Stimulated activated effector memory CD8-positive, alpha-beta T cell treated with anti-CD3 and anti-CD28 coated beads, Interleukin-12 subunit alpha, Interleukin-12 subunit beta, amount 100 ng/mL, for 72 hours (primary cell): ENCODE results near the gene MYH16.
"Not testable (repeated sequence)": the region's sequence is repeated elsewhere in the genome, so short reads cannot be mapped to it uniquely, and the experiment has no call there.

Source experiments
- ATAC-seq: fragments of 150-1000 bp; cut with Tn5 transposase; 2 replicates; pipeline ENCODE4 v1.10.0; 2021
- DNase-seq, 2 donors: peaks; one replicate each; pipeline ENCODE4 v3.0.0; 2021 to 2022; ENCODE audit warnings: low spot score in 2 of 2
- H3K27ac Mint-ChIP-seq: one replicate; pipeline ENCODE4 v1.8.0; 2022; ENCODE audit warnings: mild to moderate bottlenecking, mixed read lengths
- H3K36me3 Mint-ChIP-seq: one replicate; pipeline ENCODE4 v1.8.0; 2022; ENCODE audit warnings: mild to moderate bottlenecking, mixed read lengths
- H3K4me1 Mint-ChIP-seq: one replicate; pipeline ENCODE4 v1.8.0; 2022; ENCODE audit warnings: mixed read lengths
- H3K4me3 Mint-ChIP-seq: one replicate; pipeline ENCODE4 v1.8.0; 2022; ENCODE audit warnings: mild to moderate bottlenecking, mixed read lengths
- H3K9me3 Mint-ChIP-seq: one replicate; pipeline ENCODE4 v1.8.0; 2022; ENCODE audit warnings: mixed read lengths

The MYH16 gene

GRCh38 chr7:99344061-99344647 is 71.5 kb downstream of the MYH16 start:
- no peak for DNase-seq

GRCh38 chr7:99350641-99351040 is 78.0 kb downstream of the MYH16 start:
- H3K9me3 Mint-ChIP-seq, H3K4me1 Mint-ChIP-seq, ATAC-seq, H3K27ac Mint-ChIP-seq, H3K4me3 Mint-ChIP-seq, DNase-seq: not testable (repeated sequence)
- H3K36me3 Mint-ChIP-seq = peaks cover 100% of the 10 kb centered on the region

More at GRCh38 chr7:99344061-99344647, 71.5 kb downstream of the MYH16 start:
- ATAC-seq = no peak
- Mint-ChIP-seq H3K4me3 (no peak overlapping the region), H3K4me1 (peaks cover 5% of the 10 kb centered on the region), H3K9me3 (no peaks in the 10 kb centered on the region), H3K36me3 (peaks cover 100% of the 10 kb centered on the region), H3K27ac (peak overlapping the region; percentile 32)

- DNase-seq = no peak
- Mint-ChIP-seq H3K36me3 (peaks cover 100% of the 10 kb centered on the region), H3K4me3 (no peak overlapping the region), H3K27ac (no peak overlapping the region), H3K9me3 (no peaks in the 10 kb centered on the region), H3K4me1 (no peaks in the 10 kb centered on the region)
- no peak for ATAC-seq
These were observed 79.6 kb downstream of the MYH16 start for GRCh38 chr7:99352247-99352646.

- no peak for ATAC-seq
- Mint-ChIP-seq H3K36me3 (peaks cover 100% of the 10 kb centered on the region), H3K4me3 (no peak overlapping the region), H3K9me3 (no peaks in the 10 kb centered on the region), H3K4me1 (no peaks in the 10 kb centered on the region), H3K27ac (no peak overlapping the region)
- no peak for DNase-seq
These were observed 82.5 kb downstream of the MYH16 start for GRCh38 chr7:99355098-99355497.

- ATAC-seq = no peak
- no peak overlapping the region for H3K27ac Mint-ChIP-seq
These were observed 85.3 kb downstream of the MYH16 start for GRCh38 chr7:99357701-99358490.

GRCh38 chr7:99358521-99358920 is 85.9 kb downstream of the MYH16 start:
- H3K27ac Mint-ChIP-seq, ATAC-seq, H3K4me3 Mint-ChIP-seq, H3K4me1 Mint-ChIP-seq, H3K9me3 Mint-ChIP-seq, DNase-seq: not testable (repeated sequence)
- H3K36me3 Mint-ChIP-seq = peaks cover 100% of the 10 kb centered on the region

More at GRCh38 chr7:99357701-99358490, 85.3 kb downstream of the MYH16 start:
- no peaks in the 10 kb centered on the region for H3K9me3 Mint-ChIP-seq
- H3K4me3 Mint-ChIP-seq = no peak overlapping the region
- peaks cover 100% of the 10 kb centered on the region for H3K36me3 Mint-ChIP-seq
- no peak for DNase-seq
- no peaks in the 10 kb centered on the region for H3K4me1 Mint-ChIP-seq

GRCh38 chr7:99359465-99360154 is 87.0 kb downstream of the MYH16 start:
- no peak for DNase-seq
- H3K4me1 Mint-ChIP-seq = no peaks in the 10 kb centered on the region
- H3K9me3 Mint-ChIP-seq = no peaks in the 10 kb centered on the region
- peaks cover 100% of the 10 kb centered on the region for H3K36me3 Mint-ChIP-seq
- H3K27ac Mint-ChIP-seq = no peak overlapping the region
- no peak for ATAC-seq
- no peak overlapping the region for H3K4me3 Mint-ChIP-seq
